Right cardiac atrium (tissue), 5 donors: ENCODE measurements around the gene SBDS. TPM values are rescaled to one million over a fixed set of nuclear protein-coding genes. Genes with fewer than 3 reads are reported as not detected.
"Not testable (repeated sequence)": the region's sequence is repeated elsewhere in the genome, so short reads cannot be mapped to it uniquely, and the experiment has no call there.

Experiments used
- ATAC-seq, 2 donors: fragments of 200-7000 bp; cut with Tn5 transposase; one replicate each; pipeline versions ENCODE4 v1.8.0 to v1.9.1; 2020; ENCODE audit warnings: moderate library complexity in 2 of 2, mild to moderate bottlenecking in 1 of 2
- DNase-seq, 3 donors: peaks; one replicate each; pipeline ENCODE4 v3.0.0-alpha.2; 2020
- H3K27ac ChIP-seq: one replicate; pipeline ENCODE4 v1.5.1; 2013; ENCODE audit warnings: mild to moderate bottlenecking, low read length, control low read depth, moderate library complexity
- H3K27me3 ChIP-seq: one replicate; pipeline ENCODE4 v1.6.1; 2013; ENCODE audit not compliant: control insufficient read depth, insufficient read depth
- H3K4me1 ChIP-seq: one replicate; pipeline ENCODE4 v1.6.1; 2013; ENCODE audit warnings: low read length; ENCODE audit not compliant: control insufficient read depth, insufficient read depth
- H3K4me3 ChIP-seq: one replicate; pipeline ENCODE4 v1.5.1; 2013; ENCODE audit warnings: low read length, control low read depth
- H3K9me3 ChIP-seq: one replicate; pipeline ENCODE4 v1.6.1; 2013; ENCODE audit warnings: low read length; ENCODE audit not compliant: control insufficient read depth
- WGBS: extraction: QIAGEN DNeasy Blood & Tissue Kit; methylation state at CpG from one replicate; pipeline ENCODE4 v1.1.7; 2013; 5-methylcytosine and 5-hydroxymethylcytosine counted together
- intact Hi-C, 4 donors: fragments of 100-400 bp; cut with DNase I; formaldehyde crosslinking; loops; one replicate each; pipeline versions ENCODE4 v1.11.0 to v1.14.0; 2022 to 2023
- polyA plus RNA-seq: library from polyadenylated mRNA; stranded (reverse); fragments of 200-250 nt; gene quantifications from one replicate; pipeline ENCODE4 v1.2.3, GENCODE V29; 2013
- total RNA-seq, 4 donors: library from RNA; stranded (reverse); fragmentation: NEBNext Ultra II Directional; extraction: Animal tissue kit (Norgen Biotek cat#: 25700); gene quantifications; one replicate each; pipeline ENCODE4 v1.2.1, GENCODE V29; 2021
- donor health status: healthy with polysubstance abuse.
- donor health status: DM: no; HTN: yes; CAD: no.
- donor health status: DM: no; HTN: no; CAD: no.
- donor health status: DM: no; HTN: yes; CAD: no; lungs with severe emphysema.
- donor health status: DM: yes; HTN: yes; CAD: no.

The SBDS gene
- total and polyA plus RNA-seq, 5 donors = 170 to 237 (median 204) TPM

DNA sequence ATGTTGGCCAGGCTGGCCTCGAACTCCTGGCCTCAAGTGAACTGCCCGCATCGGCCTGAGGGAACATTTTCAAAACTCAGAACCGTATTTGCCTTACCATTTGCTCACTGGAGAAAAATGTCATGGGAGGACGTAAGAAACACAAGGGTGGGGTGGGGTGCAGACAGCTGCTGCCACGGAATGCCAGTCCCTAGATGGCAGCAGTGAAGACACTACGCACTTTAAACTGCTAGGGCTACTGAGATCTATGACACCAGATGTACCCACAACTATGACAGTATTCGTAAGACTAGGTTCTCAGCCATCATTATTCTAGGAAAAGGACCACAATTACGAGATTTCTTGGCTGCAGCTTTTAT, 716 bp downstream of the SBDS start:
- H3K27me3 ChIP-seq, H3K9me3 ChIP-seq, H3K4me1 ChIP-seq, intact Hi-C loops: not testable (repeated sequence)
- H3K4me3 ChIP-seq = peak overlapping the region; percentile 63
- peak overlapping the region; percentile 88 for H3K27ac ChIP-seq
- ATAC-seq (peak; percentile 82 to 83), DNase-seq (peak; percentile 64 to 79 (median 75))
- 2% methylated on average over 9 of the region's 9 CpGs for WGBS

GRCh38 chr7:66994051-66994450, 1.3 kb downstream of the SBDS start:
- H3K27me3 ChIP-seq, H3K4me1 ChIP-seq, ATAC-seq, H3K9me3 ChIP-seq, intact Hi-C loops, DNase-seq: not testable (repeated sequence)
- peak overlapping the region; percentile 88 for H3K27ac ChIP-seq
- WGBS = 45% methylated on average over 5 of the region's 5 CpGs
- H3K4me3 ChIP-seq = peak overlapping the region; percentile 63

DNA sequence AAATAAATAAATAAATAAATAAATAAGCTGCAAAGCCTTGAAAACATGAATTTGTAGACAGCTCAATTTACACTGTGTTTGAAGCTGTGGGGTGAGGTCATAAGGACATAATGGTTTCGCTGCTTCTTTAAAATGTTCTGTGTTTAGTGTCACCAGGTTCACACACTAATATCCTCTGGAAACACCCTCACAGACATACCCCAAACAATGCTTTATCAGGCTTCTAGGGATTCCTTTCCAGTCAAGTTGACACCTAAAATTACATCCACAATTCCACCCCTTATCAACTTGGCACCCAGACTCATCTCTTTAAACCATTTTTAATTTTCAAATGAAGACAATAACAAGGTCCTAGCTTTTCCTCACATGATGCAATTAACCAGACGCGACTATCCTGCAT, 5.8 kb downstream of the SBDS start:
- H3K27me3 ChIP-seq, H3K9me3 ChIP-seq, ATAC-seq, DNase-seq, H3K4me1 ChIP-seq, H3K4me3 ChIP-seq, intact Hi-C loops, H3K27ac ChIP-seq: not testable (repeated sequence)
- 93% methylated on average over 2 of the region's 3 CpGs for WGBS

DNA sequence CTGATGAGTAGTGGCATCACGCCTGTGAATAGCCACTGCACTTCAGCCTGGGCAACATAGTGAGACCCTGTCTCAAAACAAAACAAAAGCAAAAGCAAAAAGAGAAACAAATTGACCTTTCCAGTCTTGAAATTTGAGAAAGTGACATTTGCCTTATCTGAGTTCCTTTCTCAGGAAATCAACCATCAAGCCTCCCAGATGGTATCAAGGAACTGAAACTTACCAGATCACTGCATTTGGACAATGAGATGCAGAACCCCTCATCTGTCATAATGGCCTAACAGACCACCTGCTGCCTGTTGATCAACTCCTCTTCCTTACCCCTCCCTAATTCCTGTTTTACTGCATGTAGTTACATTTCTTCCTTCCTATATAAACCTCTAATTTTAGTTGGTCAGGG, 15.1 kb downstream of the SBDS start:
- H3K4me1 ChIP-seq, H3K27ac ChIP-seq, intact Hi-C loops, H3K4me3 ChIP-seq, H3K27me3 ChIP-seq, H3K9me3 ChIP-seq, ATAC-seq, DNase-seq: not testable (repeated sequence)
- WGBS = 93% methylated on average over 1 of the region's 1 CpG

DNA sequence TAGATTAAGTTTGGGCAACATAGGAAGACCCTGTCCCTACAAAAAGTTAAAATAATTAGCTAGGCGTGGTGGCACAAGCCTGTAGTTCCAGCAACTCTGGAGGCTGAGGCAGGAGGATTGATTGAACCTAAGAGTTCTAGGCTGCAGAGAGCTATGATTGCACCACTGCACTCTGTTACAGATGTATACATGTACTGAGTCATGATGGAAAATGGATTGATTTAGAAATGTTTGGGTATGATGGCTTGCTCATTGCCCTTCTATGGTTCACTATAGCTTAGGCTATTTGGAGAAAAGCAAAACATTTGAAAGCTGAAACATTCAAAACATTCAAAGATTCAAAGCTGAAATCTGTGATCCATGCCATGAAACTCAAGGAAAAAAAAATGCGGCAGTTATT, 16.4 kb downstream of the SBDS start:
- DNase-seq, H3K4me1 ChIP-seq, H3K27ac ChIP-seq, H3K4me3 ChIP-seq, ATAC-seq, H3K9me3 ChIP-seq, H3K27me3 ChIP-seq, intact Hi-C loops: not testable (repeated sequence)
- 92% methylated on average over 2 of the region's 2 CpGs for WGBS

- 90% methylated on average over 5 of the region's 5 CpGs for WGBS
- H3K27ac ChIP-seq, H3K9me3 ChIP-seq, intact Hi-C loops, H3K27me3 ChIP-seq, H3K4me1 ChIP-seq, ATAC-seq, H3K4me3 ChIP-seq, DNase-seq: not testable (repeated sequence)
Observed at GRCh38 chr7:66978312-66978711, 17.1 kb downstream of the SBDS start.

DNA sequence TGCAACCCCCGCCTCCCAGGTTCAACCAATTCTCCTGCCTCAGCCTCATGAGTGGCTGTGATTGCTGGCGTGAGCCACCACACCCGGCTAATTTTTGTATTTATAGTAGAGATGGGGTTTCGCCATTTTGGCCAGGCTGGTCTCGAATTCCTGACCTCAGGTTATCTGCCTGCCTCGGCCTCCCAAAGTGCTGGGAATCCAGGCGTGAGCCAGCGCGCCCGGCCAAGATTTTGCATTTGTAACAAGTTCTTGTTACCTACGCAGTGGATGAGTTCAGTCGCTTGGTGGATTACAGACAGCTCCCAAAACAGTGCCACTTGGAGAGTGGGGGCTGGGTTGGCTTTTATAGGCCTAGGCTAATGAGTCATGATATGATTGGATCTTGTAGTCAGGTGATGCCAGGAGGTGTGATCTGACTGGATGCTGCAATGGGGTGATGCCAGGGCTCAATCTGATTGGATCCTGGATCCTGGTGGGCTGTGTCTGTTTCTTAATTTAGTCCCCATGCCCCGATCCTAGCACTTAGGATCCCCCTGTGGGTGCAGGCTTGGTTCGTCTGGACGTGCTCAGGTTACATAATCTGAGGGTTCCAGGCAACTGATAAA, 20.3 kb downstream of the SBDS start:
- WGBS = 73% methylated on average over 15 of the region's 15 CpGs
- ATAC-seq = no peak
- Histone ChIP-seq H3K4me3 (no peak overlapping the region), H3K27ac (no peak overlapping the region), H3K4me1 (no peaks in the 10 kb centered on the region), H3K9me3 (no peaks in the 10 kb centered on the region), H3K27me3 (no peaks in the 10 kb centered on the region)
- intact Hi-C loops = no loop called here
- no peak for DNase-seq

- WGBS = 73% methylated on average over 5 of the region's 5 CpGs
- intact Hi-C loops = no loop called here
- no peak for DNase-seq
Observed at GRCh38 chr7:66970310-66970709, 25.1 kb downstream of the SBDS start.

DNA sequence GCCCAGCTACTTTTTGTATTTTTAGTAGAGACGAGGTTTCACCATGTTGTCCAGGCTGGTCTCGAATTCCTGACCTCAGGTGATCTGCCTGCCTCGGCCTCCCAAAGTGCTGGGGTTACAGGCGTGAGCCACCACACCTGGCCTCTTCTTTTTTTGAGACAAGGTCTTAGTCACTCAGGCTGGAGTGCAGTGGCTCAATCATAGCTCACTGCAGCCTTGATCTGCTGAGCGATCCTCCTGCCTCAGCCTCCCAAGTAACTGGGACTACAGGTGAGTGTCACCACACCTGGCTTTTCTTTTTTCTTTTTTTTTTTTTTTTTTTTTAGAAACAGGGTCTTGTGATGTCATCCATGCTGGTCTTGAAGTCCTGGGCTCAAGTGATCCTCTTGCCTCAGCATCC, 26.4 kb downstream of the SBDS start:
- DNase-seq, H3K27ac ChIP-seq, H3K4me1 ChIP-seq, H3K27me3 ChIP-seq, intact Hi-C loops, H3K4me3 ChIP-seq, H3K9me3 ChIP-seq, ATAC-seq: not testable (repeated sequence)
- WGBS = 90% methylated on average over 5 of the region's 5 CpGs

More at GRCh38 chr7:66970310-66970709, 25.1 kb downstream of the SBDS start:
- no peaks in the 10 kb centered on the region for H3K27me3 ChIP-seq
- H3K4me1 ChIP-seq = no peaks in the 10 kb centered on the region
- no peak overlapping the region for H3K4me3 ChIP-seq
- H3K27ac ChIP-seq = no peak overlapping the region
- ATAC-seq = no peak
- H3K9me3 ChIP-seq = no peaks in the 10 kb centered on the region

- 89% methylated on average over 6 of the region's 6 CpGs for WGBS
- H3K27me3 ChIP-seq = no peaks in the 10 kb centered on the region
- no peak overlapping the region for H3K4me3 ChIP-seq
- H3K4me1 ChIP-seq = no peaks in the 10 kb centered on the region
- H3K9me3 ChIP-seq = no peaks in the 10 kb centered on the region
- intact Hi-C loops = no loop called here
- no peak for ATAC-seq
- H3K27ac ChIP-seq = no peak overlapping the region
- no peak for DNase-seq
Observed at GRCh38 chr7:66967029-66967428, 28.4 kb downstream of the SBDS start.

DNA sequence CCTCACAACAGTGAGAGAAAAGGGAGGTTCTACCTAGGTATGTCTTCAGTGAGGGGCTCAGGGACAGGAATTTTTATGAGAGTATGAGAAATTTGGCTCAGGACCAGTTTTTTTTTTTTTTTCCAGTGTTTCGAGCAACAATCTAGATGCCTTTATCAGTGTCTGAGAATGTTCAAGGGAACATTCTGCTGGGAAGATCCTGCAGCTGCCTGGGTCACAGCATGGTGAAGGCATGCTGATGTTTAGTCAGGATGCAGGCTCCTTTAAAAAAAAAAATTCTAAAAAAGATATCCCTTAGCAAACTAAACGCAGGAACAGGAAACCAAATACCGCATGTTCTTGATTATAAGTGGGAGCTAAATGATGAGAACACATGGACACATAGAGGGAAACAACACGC, 31.0 kb downstream of the SBDS start:
- 24% methylated on average over 4 of the region's 4 CpGs for WGBS
- H3K4me3 ChIP-seq = no peak overlapping the region
- DNase-seq (no peak), ATAC-seq (peak in 1 of 2 donors; percentile 19)
- intact Hi-C loops = no loop called here
- no peaks in the 10 kb centered on the region for H3K27me3 ChIP-seq
- H3K27ac ChIP-seq = no peak overlapping the region
- no peaks in the 10 kb centered on the region for H3K9me3 ChIP-seq
- no peaks in the 10 kb centered on the region for H3K4me1 ChIP-seq

- 87% methylated on average over 5 of the region's 5 CpGs for WGBS
- Histone ChIP-seq H3K27ac (no peak overlapping the region), H3K9me3 (no peaks in the 10 kb centered on the region), H3K4me3 (no peak overlapping the region), H3K4me1 (no peaks in the 10 kb centered on the region), H3K27me3 (no peaks in the 10 kb centered on the region)
- DNase-seq (no peak), ATAC-seq (no peak)
- intact Hi-C loops = no loop called here
Observed at GRCh38 chr7:66961096-66961495, 34.3 kb downstream of the SBDS start.
